ENCODE data around the gene CSAD.

The CSAD gene, protein sequence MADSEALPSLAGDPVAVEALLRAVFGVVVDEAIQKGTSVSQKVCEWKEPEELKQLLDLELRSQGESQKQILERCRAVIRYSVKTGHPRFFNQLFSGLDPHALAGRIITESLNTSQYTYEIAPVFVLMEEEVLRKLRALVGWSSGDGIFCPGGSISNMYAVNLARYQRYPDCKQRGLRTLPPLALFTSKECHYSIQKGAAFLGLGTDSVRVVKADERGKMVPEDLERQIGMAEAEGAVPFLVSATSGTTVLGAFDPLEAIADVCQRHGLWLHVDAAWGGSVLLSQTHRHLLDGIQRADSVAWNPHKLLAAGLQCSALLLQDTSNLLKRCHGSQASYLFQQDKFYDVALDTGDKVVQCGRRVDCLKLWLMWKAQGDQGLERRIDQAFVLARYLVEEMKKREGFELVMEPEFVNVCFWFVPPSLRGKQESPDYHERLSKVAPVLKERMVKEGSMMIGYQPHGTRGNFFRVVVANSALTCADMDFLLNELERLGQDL

DNA sequence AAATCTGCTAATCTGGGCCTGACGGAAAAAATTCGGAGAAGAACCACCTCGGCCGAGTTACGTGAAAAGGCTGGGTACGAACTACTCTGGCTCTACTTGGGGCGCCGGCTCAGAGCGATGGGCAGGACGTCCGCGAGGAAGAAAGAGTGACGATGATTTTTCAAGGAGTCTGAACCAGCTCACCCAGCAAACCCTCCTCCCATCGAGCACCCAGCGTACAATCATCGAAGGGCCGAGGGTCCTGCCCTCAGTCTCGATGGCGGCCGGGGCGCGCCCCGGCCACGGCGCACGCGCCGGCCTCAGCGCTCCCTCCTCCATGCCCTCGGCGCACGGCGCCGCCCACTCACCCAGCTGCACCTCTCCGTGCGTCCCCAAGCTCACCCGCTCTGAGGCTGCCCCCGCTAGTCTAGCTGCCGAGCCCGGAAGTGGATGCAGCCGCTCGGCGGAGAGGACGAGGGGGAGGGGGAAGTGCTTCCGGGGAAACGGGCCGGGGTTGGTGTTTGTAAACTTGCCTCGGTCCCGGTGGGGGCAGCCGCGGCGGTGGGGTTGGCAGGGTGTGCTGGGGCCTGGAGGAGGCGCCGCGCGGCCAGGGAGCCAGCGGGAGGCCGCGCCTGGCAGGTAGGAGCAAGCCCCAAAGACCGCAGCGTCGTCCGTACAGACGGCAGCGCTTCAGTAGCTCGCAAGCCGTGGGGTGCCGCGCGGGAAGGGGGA lies at the start of gene CSAD, which contains the start of gene ZNF740:
Gene CSAD, minus strand, starts transcription at position 706 of the 711 bp plus-strand sequence. CDS start 7,455 bp downstream, outside the sequence.
Gene ZNF740, plus strand, starts transcription at position 503 of the 711 bp plus-strand sequence. CDS start 1,262 bp downstream, outside the sequence.
- DNase-seq: peak; percentile 97

DNA sequence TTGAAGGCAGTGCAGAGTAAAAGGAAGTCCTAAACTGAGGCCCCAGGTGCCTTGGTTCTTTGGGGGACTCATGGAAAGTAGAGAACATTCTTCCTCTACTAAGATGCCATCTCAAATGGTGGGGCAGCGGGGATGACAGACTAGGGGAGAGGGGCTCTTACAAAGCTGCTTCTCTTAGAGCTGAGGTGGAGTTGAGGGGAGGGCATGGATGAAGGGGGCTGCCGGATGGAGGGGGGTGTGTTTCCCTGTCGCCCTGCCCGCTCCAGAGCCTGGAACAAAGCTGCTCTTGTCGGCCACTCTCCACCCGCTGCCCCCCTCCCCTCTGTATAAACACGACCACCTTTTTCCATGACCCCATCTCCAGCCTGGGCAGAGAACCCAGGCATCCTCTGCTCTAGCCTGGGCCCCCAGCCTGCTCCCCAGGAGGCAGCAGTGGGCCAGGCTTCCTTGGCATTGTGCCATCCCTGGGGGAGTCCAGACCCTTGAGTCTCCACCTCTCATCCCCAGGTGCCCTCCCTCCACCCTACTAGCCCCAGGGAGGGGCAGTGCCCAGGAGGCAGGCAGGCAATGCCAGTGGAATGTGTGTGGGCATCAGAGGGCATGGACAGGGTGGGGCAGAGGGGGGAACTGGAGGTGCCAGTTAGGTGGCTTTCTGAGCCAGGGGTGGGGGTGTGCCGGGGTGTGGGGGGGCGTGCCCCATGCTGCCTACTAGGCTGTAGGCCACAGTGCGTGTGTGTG lies 49.6 kb upstream of the CSAD start:
- no peak for DNase-seq

DNA sequence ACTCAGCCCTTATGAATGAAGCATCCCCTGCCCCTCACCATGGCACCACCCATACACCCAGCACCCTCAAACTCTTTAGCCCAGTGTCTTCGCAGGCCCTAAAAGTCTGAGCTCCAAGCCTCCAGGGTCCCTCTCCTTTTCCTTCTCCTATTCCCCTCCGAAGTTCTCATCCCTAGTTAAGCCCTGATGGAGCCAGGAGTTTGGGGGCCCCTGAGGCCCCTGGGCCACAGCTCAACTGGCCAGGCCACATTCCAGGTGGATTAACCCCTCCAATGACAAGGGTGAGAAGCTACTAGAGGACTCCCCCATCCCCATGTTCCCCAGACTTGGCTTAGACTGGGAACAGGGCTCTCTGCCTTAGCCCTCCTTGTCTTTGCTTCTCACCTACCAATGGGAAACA lies 48.7 kb upstream of the CSAD start:
- no peak for DNase-seq

DNA sequence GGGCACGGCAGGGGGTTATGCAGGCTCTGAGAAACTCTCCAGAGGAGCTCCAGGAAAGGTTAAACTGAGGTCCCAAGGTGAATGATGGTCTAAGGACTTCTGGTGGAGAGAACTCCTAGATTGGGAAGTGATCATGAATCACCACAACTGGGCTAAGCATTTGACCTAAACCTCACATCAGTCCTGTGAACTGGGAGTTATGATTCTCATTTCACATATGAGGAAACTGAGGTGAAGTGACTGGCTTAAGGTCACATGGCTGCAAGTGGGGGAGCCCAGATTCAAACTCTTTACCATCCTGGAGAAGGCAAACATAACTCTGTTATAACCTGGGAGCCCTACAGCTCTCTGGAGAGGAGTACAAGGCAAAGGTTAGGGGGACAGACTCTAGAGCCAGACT lies 47.1 kb upstream of the CSAD start:
- peak; percentile 33 for DNase-seq

DNA sequence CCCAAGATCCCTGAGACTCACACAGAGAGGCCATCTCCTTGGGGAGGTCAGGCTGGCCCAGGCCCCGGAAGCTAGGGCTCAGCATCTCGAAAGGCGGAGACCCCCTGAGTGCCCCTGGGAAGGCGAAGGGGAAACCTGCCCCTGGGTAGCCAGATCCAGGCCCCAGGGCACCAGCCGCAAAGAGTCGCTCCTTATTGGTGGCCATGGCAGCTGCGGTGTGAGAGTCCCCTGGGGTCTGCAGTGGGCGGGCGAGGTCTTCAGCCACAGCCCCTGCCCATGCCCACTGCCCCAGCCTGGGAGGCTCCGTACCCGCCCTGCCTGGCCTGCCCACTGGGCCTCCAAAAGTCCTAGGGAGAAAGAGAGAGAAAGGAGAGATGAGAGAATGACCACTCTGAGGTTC lies 46.6 kb upstream of the CSAD start:
- no peak for DNase-seq

DNA sequence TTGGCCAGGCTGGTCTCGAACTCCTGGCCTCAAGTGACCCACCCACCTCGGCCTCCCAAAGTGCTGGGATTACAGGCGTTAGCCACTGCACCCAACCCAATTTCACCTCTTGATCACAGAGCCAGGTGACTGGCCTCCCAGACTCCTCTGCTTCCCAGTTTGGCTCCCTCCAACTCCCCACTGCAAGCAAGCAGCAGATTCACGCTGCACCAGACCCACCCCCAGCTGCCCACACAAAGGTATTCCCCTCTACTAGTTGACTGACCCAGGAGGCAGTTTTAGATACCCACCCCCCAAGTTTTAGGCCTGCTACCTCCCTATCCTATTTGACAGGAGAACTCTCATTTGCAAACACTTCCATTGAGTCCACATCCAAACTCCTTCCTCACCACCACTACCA lies 46.1 kb upstream of the CSAD start:
- no peak for DNase-seq

DNA sequence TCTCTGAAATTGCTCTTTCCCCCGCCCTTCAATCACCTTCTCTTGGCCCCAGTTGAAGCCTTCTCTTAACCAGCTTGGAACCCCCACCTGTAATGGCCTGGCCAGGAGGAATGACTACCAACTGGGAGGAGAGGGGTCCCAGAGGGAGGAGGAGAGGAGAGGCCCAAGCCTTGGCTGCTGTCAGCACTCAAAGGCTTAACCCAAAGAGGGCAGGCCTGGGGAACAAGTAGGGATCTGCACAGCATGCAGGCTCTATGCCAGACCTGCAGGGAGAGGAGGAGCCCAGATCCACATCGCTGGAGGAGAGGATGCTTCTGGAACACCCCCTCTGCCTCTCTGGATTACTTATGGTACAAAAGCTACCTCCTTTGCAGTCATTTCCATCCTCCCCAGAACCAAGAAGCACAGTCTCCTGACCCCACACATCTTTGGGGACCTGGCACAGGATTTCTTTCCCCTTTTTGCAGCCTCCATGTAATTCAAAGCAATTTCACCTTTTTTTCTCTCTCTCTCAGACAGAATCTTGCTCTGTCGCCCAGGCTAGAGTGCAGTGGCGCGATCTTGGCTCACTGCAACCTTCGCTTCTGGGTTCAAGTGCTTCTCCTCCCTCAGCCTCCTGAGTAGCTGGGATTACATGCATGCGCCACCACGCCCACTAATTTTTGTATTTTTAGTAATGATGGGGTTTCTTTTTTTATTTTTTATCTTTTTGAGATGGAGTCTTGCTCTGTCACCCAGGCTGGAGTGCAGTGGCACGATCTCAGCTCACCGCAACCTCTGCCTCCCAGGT lies 45.1 kb upstream of the CSAD start:
- DNase-seq: no peak

DNA sequence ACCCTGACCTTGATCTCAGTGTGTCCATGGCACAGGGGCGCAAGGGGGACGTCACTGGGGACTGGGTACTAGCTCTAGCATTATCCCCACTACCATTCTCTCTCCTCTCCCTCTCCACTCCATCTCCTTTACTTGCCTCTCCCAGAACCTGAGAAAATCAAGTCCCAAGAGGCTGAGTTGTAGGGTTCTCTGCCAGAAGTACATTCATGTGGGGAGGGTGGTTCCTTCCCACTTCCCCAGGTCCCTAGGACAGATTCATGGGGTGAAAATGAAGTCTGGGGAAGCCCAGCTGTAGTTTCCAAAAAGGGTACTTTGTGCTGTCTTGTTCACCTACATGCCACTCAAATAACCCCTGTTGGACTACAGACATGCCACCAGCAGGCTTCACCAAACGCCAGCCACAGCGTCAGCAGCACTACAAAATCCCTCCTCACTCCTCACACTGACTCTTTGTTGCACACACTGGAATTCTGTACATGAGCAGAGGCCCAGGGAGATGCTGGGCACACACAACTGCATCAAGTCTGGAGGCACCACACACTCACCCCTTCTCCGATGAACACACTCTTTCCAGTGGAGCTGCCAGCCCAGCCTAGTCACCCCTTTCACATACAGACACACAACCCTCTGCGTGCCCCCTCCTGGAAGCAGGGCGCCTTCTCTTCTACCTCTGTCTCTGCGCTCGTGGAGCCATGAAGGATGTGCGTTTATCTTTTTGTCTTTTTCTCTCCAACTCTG lies 44.3 kb upstream of the CSAD start:
- no peak for DNase-seq

DNA sequence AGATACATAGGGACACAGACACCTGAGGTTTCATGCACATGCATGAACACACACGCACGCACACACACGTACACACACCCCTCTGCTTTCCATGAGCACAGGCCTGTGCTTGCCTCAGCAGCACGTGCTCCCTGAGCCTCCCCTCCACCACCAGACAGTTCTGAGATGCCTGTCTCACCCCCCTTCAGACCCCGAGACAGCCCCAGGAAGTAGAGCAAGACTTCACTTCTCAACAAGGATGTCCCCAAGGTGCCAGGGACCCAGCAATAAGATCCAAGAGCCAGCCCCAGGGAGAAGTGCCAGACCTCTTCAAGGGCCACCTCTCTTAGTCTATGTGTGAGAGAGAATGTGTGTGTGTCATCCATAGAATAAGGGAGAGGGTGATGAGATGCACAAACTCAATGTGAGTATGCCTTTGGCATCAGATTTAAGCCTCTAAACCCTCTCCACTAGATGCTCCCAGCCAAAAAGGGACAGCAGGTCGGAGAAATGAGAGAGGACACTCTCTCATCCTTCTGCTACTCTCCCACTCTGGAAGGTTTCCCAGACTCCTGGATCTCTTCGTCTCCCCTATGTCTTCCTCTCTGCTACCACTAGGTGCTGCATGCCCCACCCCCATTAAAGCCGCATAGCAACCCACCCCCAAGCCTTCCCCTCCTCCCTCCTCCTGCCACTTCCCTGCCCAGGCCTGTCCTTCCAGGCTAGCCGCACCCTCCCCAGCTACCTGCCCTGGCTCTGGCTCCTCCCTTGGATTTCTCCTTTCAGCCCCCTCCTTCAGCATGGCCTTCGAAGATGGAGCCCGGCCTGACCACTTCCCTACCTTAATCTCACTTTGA lies 43.6 kb upstream of the CSAD start:
- no peak for DNase-seq

DNA sequence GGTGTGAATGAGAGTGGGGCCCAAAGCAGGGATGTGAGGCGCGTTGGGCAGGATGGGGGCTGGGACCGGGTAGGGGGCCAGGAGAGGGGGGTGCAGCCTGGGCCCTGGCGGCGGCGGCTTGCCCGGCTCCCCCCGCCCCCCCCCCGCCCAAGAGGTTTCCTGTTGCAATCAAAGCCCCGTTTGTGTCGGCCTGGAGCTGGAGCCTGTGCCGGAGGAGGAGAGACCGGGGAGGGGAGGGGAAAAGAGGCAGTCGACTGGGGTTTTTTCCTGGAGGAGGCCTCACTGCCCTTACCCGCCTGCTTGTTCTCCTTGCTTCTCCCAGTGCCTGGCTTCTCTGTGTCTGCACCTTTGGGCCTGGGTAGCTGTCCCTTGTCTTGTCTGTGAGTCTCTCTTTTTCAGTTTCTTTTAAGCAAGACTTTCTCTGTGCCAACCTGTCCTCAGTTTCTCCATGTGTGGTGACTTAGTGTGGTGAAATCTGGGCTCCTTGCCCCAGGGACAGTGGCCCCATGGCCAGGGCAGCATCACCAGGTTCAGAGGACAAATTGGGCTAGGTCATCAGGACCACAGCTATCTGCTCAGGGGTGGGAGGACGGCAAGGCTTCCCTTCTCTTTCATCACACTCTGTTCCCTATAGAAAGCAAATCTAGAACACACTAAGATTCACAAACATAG lies 42.8 kb upstream of the CSAD start:
- DNase-seq: peak; percentile 31

DNA sequence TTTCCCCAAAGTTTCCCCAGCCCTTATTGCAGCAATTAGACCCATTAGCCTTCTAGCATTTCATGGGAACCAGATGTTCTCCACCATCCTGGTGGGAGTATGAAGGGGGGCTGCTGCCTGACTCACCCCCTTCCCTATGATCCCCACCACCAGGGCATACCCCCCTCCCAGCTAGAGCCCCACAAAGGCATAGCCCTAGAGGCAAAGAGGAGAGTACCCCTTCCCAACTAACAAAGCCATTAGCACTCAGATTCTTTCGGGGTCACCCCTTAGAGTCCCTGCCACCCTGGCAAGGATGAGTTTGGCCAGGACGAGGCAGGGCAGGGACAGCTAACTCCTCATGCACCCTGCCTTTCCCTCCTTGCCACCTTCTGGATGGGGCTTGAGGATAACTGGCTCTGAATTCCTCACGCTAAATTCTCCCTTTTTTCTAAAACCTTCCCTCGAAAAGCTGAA lies 42.1 kb upstream of the CSAD start:
- no peak for DNase-seq

DNA sequence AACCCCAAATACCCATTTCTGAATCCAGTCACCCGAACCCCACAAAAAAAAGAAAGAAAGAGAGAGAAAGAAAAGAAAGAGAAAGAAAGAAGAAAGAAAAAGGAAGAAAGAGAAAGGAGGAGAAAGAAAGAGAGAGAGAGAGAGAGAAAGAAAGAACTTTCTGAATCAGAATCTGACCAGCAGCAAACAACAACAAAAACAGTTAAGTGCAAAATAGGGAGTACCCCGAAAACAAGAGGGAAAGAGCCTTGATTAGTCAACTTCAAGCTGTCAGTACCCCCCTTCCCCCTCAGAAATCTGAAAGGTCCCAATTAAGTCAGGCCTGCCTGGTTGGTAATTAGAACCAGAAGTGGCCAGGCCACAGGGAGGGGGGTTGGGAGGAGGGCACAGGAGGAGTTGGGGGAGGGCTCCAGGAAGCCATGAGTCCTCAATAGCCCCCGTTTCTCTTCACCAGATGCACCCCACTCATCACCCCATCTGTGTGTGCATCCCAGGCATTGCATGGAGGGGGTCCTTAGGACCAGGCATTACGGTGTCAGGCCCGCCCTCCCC lies 41.5 kb upstream of the CSAD start:
- DNase-seq: no peak

DNA sequence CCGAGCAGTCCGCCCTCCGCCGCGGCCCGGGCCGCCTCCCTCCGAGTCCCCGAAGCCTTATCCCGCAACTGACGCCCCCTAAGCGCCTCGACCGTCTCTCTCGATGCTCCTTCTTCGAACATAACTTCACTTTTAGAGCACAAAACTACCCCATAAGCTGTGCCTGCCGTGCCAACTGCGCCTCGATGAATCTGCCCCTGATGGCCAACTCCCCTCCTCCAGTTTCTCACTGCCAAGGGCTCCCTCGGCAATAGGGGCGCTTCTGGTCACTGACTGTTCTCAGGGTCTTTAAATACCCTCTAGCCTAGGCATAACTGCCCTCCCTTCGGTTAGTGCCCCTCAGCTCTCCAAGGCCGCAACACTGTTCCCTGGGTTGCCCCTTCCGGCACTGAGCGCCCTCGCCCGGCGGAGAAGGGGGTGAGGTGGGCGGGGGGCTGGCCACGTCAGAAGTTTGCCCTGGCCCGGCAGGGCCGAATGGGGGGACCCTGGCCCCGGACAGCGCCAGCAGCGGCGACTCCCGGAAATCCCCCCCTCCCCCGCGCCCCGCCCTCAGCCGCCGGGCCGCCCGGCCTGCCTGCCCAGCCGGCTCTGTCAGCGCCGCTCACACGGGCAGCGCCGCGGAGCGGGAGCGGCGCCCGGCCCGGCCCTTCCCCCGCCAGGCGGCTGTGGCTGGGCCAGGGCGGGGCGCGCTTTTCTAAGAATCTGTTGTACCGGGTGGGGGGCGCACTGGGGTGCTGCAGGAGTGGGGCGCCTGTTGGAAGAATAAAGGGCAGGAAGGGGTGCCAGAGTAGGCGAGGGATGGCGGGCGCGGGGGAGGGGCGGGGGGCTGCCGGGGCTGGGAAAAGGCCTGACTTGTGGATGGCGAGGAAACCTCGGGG lies 40.7 kb upstream of the CSAD start:
- DNase-seq: peak; percentile 58

DNA sequence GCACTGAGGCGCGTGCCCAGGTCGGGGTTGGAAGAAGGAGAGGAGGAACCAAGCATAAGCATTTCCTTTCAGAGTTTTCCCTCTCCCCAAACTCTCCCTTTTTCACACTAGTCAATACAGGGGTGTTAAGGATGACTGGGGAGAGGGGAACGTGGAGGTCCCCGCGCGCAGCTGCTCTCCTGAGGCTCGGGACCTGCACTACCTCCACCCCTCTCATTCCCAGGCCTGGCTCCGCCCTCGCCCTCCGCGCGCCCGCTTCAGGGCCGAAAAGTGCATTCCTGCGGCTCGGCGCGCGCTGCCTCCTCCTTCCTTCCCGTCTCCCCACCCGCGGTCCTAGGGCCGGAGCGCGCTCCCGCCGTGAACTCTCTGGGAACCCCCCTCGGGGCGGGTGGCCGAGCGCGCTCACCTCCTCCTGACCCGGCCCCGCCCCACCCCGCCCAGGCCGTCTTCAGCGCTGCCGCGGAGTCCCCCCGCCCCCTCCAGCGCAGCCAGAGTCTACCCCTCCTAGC lies 40.0 kb upstream of the CSAD start:
- peak; percentile 91 for DNase-seq

DNA sequence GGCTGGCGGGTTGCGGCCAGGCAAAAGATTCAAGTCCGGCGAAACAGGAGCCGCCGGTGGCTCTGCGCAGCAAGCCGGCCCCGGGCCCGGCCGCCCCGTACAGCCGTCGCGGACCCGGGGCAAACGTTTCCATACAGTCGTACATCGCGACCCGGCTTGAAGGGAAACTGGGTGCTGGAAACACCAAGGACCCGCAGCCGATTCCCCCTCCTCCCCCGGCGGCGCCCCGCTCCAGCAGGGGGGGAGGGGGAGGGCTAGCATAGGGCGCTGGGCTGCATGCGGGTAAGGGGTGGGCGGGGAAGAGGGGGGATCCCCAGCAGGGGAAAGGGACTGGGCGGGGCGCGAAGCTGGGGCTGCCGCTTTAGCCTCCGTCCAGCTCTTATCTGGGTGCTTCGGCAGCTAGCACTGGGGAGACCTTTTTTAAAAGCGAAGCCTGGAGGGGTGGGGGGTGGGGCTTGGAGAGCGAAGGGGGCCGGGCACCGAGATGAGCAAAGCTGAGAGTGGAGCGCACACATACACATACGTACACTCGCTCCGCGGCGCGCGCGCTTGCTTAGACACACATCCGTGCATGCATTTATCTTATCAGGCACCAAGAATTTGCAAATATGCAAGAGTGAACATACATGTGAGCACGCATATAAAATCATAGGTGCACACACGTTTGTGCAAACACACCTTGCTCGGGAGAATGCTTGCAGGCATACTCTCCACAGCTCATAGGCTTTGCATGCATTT lies 39.4 kb upstream of the CSAD start:
- peak; percentile 46 for DNase-seq

DNA sequence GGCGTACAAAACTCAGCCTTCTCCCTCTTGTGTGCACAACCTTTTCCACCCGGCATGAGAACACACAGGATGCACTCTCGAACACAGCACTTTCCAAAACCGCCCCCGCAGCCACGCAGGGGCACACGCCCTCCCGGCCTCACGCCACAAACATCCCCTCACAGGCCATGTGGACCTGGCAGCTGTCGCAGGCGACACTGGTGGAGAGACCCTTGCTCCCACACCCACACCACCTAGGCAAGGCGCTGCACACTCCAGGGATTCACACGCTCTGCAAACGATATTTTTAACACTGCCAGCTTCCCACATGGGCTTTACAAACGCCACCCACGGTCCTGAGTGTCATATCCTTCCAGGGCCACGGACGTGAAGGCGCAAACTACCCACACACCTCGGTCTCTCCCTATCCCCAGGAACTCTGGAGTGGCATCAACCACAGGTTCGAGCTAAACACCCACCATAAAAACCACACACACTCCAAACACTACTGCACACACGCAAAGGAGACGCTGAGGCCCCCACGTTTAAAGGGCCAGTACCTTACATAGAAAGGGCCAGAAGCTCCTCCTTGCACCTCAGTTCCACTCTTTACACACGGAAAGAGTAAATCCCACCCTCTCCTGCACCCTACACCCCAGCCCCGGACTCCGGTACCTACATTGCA lies 38.7 kb upstream of the CSAD start:
- peak; percentile 59 for DNase-seq
